Measurements from ENCODE around the gene UBAC2.
"Not testable (repeated sequence)": the region's sequence is repeated elsewhere in the genome, so short reads cannot be mapped to it uniquely, and the experiment has no call there.

Gene UBAC2

DNA sequence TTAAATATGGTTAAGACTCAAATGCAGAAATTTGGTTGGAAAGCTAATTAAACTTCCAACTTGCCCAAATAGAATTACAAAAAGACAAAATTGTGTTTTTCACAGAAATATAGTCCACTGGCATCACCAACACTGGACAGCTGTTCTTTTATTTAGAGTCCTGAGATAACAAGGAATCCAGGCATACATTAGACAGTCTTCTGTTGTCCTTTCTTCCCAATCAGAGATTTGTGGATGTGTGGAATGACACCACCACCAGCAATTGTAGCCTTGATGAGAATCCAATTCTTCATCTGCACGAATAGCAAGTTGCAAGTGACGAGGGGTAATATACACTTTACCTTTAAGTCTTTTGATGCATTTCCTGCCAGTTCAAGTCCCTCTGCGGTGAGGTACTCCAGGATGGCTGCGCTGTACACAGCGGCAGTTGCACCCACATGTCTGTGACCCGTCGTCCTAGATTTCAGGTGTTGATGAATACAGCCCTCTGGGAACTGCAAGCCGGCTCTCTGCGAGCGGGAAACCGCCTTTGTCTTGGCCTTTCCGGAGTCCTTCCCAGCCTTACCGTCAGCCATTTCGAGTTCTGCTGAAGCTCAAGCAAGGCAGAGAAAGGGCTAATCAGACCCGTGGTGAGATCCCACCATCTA is 14.7 kb downstream of the UBAC2 start:
- DNase-seq, result no peak

DNA sequence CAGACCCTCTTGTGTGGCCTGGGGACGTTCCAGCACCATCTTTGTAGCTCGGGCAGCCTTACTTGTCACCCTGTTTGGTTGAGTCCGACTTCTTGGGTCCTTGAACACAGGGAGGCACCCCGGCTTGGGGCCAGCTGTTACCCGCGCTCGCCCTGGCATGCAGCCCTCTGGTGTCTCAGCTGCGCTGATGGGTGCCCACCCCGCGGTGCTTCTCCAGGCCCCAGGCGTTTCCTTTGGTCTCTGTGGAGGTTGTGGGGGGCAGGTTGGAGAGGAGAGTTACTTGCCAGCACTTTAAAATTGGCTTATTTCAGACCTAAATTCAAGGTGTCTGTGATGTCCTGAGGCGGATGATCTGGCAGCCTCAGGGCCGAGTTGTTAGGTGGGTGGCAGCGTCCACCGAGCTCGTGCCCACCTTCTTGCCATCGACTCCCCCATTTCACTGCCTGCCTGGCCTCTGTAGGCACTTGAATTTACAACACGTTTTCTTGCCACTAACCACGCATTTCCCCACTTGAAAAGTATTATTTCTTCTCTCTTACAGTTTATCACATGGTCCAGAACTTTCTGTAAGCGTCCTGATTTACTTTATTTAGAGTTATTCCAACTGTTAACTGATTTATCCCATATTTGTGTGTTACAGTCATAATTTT is 16.9 kb downstream of the UBAC2 start:
- no peak for DNase-seq

DNA sequence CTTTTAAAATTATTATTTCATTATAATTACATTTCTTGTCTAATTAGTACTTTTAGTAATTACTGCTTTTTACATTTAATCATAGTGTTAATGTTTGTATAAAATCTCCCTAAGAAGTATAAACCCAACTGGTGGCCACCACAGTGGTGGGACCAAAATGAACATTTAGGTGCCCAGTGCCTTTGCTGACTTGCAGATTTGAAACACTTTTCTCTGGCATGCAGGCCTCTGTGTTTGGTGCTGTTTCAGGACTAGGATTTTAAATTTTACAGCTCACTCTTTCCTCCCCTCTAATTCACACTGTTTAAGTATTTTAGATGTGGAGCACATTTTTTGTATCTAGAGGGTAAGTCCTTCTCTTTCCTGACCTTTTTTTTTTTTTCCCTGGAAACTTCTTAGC is 17.5 kb downstream of the UBAC2 start:
- no peak for DNase-seq

DNA sequence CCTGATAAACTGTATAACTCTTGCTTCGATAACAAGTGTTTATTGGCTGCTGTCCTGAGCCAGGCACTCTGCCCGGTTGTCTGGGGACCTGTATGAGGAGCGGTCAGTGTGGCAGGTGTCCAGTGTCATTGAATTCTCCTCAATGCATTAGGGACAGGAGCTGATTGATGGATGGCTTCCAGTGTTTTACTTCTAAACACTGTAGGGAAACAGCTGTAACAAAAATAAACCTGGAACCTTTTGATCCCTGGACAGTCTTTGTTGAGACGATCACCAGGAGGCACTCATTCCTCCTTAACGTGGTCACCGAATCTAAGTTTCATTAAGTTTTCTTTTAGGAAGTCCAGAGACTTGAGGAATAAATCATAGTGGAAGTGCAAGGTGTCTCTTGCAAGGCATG is 17.9 kb downstream of the UBAC2 start:
- DNase-seq, result no peak

DNA sequence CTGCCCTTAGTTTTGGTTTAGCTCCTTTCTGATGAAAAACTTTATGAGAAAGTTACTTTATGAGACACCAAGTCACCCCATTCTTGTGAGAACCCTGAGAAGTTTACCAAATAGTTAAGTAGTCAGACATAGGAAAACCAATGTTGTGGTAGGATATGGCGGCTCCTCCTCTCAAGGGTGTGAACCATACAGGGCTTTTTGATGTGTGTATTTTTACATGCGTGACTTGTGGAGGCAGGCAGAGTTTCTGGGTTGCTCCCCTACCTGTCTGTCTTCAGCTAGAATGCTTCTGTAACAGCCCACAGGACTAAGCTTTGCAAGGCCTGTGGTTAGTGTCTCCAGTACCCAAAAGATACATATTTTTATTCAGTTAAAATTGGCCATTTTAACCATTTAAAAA is 18.3 kb downstream of the UBAC2 start:
- no peak for DNase-seq

GRCh38 chr13:99220199-99220935 is 19.7 kb downstream of the UBAC2 start:
- no peak for DNase-seq

DNA sequence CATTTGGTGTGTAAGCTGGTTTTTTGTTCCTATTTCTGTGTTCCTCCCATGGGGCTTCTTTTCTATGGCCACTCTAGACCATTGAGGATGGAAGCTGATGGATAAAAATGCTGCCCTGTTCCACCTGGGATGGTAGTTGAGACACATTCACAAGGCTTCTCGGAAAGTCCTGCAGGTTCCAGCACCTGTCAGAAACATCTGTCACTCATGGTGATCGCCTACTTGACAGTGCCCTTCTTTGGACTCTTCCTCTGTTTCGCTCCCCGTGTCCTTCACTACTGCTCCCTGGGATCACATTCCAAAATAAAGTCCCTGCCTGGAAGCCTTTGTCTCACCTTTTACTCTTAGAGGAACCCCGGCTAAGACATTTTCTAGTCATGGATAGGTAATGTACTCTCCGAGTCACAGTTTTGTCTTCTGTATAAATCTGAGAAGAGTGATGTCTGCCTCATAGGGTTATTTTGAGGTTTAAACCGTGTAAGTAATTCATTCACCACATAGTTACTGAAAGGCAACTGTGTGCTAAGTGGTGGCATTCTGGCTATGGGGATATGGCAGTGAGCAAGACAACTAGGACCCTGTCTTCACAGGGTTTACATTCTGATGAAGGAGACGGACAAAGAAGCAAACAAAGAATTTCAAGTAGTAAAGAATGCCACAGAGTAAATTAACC is 21.0 kb downstream of the UBAC2 start:
- no peak for DNase-seq

- DNase-seq, result no peak
Observed at GRCh38 chr13:99223587-99223986, 22.9 kb downstream of the UBAC2 start.

- no peak for DNase-seq
Observed at GRCh38 chr13:99224021-99224420, 23.4 kb downstream of the UBAC2 start.

DNA sequence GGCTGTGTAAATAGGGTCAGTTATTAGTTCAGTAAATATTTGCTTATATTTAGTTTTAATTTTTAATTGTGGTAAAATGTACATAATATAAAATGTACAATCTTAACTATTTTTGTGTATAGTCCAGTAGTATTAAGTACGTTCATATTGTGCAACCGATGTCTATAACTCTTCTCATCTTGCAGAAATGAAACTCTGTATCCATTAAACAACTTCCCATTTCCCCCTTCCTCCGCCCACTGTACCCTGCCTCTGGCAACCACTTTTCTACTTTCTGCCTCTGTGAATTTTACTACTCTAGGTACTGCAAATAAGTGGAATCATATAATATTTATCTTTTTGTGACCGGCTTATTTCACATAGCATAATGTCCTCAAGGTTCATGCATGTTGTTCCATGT is 24.4 kb downstream of the UBAC2 start:
- no peak for DNase-seq

GRCh38 chr13:99226513-99226912 is 25.9 kb downstream of the UBAC2 start:
- no peak for DNase-seq

DNA sequence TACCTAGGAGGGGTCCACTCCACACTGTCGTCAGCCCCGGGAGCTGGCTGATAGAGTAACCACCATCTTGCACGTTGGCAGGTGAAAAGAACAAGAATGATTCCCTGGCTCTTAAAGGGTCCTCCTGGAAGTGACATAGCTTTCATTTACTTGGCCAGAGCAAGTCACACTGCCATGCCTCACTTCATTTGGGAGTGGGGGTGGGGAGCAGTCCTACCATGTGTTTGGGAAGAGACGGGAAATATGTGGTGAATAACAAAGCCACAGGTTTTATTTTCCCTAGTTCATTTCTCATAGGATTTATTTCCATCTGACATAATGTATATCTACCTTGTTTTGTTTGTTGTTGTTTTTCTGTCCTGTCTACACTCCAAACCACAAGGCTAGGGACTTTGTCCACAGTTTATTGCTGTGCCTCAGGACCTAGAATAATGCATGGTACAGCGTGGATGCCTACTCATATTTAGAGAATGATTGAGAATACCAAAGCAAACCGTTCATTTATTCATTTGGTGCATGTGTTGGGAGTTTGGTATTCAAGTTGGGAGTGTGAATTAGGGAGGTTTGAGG is 26.8 kb downstream of the UBAC2 start:
- DNase-seq, result no peak

DNA sequence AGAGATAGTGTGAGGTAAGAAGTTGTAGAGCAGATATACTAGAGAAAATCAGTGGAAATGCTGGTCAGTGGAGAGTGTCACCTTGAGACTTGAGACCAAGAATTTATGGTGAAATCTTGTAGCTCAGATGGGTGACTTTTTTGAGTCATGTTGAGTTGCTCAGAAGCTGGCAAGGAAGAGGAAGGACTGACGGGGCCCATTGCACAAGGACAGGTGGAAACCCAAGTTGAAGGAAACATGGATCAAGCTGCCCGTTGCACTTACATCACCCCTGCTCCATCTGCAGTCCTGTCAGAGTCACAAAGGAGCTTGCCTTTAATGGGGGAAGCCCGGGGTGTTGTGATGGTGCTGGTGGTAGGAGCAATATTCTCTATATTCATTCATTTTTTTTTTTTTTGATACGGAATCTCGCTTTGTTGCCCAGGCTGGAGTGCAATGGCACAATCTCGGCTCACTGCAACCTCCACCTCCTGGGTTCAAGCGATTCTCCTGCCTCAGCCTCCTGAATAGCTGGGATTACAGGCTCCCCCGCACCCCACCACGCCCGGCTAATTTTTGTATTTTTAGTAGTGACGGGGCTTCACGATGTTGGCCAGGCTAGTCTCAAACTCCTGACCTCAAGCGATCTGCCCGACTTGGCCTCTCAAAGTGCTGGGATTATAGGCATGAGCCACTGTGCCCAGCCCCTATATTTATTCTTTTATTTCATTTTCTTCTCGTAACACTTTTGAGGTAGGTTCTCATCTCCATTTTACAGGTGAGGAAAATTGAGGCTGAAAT is 27.4 kb downstream of the UBAC2 start:
- DNase-seq, result no peak

DNA sequence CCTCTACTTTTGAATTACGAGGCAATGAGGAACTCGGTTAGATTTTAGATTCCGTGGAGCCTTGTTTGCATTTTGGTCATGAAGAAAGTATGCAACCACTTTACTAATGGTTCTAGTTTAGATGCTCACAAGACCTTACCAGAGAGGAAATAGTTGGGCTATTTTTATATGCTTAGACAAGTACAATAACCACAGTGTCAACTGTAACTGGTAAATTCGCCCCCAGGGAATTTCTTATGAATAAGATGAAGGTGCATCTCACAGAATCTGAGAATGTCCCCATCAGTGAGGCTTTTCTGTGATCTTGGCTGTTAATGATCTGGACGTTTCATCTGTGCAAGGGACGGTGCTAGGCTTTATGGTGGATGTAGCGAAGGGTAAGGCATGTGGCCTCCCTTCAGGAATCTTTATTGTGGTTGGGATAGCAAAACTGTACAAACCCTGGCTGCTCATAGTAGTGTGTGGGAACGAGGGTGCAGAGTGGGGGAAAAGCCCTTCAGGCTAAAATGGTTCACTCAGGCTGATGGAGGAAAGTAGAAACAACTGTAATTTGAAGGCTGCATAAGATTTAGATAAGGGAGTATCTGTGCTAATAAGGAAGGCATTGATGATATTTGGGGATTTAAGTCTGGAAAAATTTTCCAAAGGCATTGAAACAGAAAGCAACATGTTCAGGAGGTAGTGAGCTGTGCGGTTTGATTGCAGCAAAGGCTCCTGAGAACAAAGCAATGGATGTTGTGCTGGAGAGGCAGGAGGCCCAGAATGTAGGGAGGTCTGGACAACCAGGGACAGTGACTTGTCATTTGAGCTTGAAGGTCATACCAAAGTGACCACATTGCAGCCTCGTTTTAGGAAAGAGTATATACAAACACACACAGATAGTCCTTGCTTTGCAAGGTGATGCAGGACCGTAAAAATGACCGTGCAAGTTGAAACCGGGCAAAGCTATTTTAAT is 28.4 kb downstream of the UBAC2 start:
- DNase-seq, result no peak

DNA sequence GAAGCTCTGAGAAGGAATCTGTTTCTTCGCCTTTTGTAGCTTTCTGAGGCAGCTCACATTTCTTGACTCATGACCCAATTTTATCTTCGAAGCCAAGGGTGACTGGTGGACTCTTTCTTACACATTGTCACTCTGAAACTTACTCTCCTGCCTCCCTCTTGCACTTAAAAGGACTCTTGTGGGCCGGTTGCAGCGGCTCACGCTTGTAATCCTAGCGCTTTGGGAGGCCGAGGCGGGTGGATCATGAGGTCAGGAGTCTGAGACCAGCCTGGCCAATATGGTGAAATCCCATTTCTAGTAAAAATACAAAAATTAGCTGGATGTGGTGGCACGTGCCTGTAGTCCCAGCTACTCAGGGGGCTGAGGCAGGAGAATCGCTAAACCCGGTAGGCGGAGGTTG is 29.9 kb downstream of the UBAC2 start:
- DNase-seq, result not testable (repeated sequence)

- no peak for DNase-seq
Observed at GRCh38 chr13:99230991-99231390, 30.3 kb downstream of the UBAC2 start.

GRCh38 chr13:99231721-99232120 is 31.1 kb downstream of the UBAC2 start:
- peak; percentile 59 for DNase-seq

- no peak for DNase-seq
Observed at GRCh38 chr13:99237981-99238662, 37.5 kb downstream of the UBAC2 start.

DNA sequence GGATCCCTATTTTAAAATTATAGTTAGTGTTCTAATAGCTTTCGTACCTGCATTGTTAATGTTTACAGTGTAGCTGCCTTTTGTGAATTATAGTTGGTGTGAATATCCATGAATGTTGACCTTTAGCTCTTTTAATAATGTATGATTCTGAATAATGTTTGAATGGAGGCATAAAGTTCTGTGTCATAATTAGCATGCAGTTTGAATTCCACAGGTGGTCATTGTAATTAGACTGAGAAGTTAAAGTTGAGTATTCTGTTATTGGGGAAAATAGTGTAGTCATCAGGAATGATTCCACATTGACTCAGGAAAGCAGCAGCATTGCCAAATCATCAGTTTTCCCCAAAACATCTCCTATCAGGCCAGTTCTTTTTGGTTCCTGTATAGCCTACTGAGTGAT is 45.4 kb downstream of the UBAC2 start:
- no peak for DNase-seq

GRCh38 chr13:99249178-99249577 is 48.5 kb downstream of the UBAC2 start:
- not testable (repeated sequence) for DNase-seq

DNA sequence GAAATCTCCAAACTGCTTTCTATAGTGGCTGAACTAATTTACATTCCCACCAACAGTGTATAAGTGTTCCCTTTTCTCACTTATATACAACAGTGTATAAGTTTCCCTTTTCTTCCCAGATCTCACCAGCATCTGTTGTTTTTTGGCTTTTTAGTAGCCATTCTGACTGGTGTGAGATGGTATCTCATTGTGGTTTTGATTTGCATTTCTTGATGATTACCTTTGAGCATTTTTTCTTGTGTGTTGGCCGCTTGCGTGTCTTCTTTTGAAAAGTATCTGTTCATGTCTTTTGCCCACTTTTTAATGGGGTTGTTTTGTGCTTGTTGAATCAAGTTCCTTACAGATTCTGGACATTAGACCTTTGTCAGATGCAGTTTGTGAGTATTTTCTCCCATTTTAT is 49.0 kb downstream of the UBAC2 start:
- DNase-seq, result not testable (repeated sequence)
